BE2C (cell line): ENCODE data around the gene CTBP1.

Experiments used
- DNase-seq: peaks from one replicate; pipeline ENCODE4 v3.0.0-alpha.2; 2020
- H3K27me3 ChIP-seq: fragments of 250-450 bp; sonication (Bioruptor Pico); 2 replicates; pipeline ENCODE4 v1.5.1; 2020; ENCODE audit warnings: mild to moderate bottlenecking
- H3K36me3 ChIP-seq: fragments of 250-450 bp; sonication (Bioruptor Pico); 2 replicates; pipeline ENCODE4 v1.5.1; 2020; ENCODE audit warnings: mild to moderate bottlenecking
- H3K4me1 ChIP-seq: fragments of 250-450 bp; sonication (Bioruptor Pico); 2 replicates; pipeline ENCODE4 v1.5.1; 2020
- H3K4me3 ChIP-seq: 2 replicates; pipeline ENCODE4 v1.5.1; 2011; ENCODE audit warnings: low read depth, low read length
- H3K9me3 ChIP-seq: fragments of 250-450 bp; sonication (Bioruptor Pico); 2 replicates; pipeline ENCODE4 v1.5.1; 2020
- TF ChIP-seq, protein P1 (sequence below): IDR thresholded peaks from 2 replicates; pipeline ENCODE4 v1.5.1; 2012; ENCODE audit warnings: mild to moderate bottlenecking, low read depth, low read length

CTBP1 gene

GRCh38 chr4:1249731-1250526, 999 bp upstream of the CTBP1 start:
- TF ChIP-seq, protein P1, sequence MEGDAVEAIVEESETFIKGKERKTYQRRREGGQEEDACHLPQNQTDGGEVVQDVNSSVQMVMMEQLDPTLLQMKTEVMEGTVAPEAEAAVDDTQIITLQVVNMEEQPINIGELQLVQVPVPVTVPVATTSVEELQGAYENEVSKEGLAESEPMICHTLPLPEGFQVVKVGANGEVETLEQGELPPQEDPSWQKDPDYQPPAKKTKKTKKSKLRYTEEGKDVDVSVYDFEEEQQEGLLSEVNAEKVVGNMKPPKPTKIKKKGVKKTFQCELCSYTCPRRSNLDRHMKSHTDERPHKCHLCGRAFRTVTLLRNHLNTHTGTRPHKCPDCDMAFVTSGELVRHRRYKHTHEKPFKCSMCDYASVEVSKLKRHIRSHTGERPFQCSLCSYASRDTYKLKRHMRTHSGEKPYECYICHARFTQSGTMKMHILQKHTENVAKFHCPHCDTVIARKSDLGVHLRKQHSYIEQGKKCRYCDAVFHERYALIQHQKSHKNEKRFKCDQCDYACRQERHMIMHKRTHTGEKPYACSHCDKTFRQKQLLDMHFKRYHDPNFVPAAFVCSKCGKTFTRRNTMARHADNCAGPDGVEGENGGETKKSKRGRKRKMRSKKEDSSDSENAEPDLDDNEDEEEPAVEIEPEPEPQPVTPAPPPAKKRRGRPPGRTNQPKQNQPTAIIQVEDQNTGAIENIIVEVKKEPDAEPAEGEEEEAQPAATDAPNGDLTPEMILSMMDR: no peak
- H3K4me1 ChIP-seq: 0 out of 2 replicates have a peak, but pooled peaks cover 5% of the 10 kb centered on the region
- peaks cover 10% of the 10 kb centered on the region for H3K36me3 ChIP-seq
- H3K27me3 ChIP-seq: no peaks in the 10 kb centered on the region
- H3K4me3 ChIP-seq: peak overlapping the region; percentile 72
- no peaks in the 10 kb centered on the region; the same call in none of the 2 replicates for H3K9me3 ChIP-seq
- no peak for DNase-seq

GRCh38 chr4:1249148-1249730, 309 bp upstream of the CTBP1 start:
- Histone ChIP-seq H3K9me3 (no peaks in the 10 kb centered on the region; the same call in none of the 2 replicates), H3K36me3 (peaks cover 10% of the 10 kb centered on the region), H3K4me1 (0 out of 2 replicates have a peak, but pooled peaks cover 5% of the 10 kb centered on the region), H3K27me3 (no peaks in the 10 kb centered on the region), H3K4me3 (peak overlapping the region; percentile 72)
- DNase-seq: peak; percentile 89
- TF ChIP-seq, protein P1: no peak

GRCh38 chr4:1247864-1248244, 1.1 kb downstream of the CTBP1 start:
- Histone ChIP-seq H3K4me1 (0 out of 2 replicates have a peak, but pooled peaks cover 5% of the 10 kb centered on the region), H3K36me3 (peaks cover 10% of the 10 kb centered on the region), H3K4me3 (peak overlapping the region; percentile 87), H3K27me3 (no peaks in the 10 kb centered on the region), H3K9me3 (no peaks in the 10 kb centered on the region; the same call in none of the 2 replicates)
- DNase-seq: no peak
- TF ChIP-seq, protein P1: no peak

DNA sequence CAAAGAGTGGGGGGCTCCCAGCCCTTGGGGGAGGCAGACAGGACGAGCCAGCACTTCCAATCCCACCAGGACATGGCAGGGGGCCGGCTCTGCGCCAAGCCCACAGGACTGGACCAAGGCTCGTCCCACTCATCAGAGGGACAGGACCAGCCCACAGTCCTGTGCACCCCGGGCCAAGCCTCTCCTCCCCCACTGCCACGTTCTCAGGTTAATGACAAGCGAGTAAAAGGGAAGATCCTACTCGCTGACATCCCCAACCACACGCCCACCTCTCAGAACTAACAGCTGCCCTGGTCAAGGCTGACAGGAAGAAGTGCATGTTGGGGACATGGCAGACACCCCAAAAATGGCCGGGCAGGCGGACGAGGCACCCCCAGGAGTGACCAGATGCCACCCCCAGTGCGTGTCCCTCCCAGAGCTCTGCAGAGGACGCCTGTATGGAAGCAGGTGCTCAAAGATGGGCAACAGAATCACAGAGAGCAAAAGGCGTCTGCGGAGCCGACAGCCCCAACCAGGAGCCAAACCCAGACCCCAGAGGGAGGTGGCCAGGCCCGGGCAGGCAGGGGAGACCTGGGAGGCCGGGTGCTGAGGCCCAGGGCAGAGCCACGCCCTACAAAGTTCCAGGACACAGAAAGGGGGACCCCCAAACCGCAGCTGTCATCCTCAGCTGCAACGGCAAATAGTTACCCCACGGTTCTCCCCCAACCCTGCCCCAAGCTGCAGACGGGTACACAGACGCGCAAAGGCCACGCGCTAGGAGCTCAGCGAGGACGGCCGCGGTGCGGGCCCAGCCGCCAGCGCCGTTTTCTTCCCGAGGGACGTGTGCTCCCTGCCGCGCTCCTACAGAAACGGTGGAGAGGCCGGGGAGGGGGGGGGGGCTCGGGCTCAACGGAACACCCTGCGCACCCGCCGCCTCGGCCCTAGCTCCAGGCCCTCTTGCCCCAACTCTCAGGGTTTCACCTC, 1.7 kb downstream of the CTBP1 start:
- H3K9me3 ChIP-seq: no peaks in the 10 kb centered on the region; the same call in none of the 2 replicates
- H3K27me3 ChIP-seq: no peaks in the 10 kb centered on the region
- peak; percentile 33 for DNase-seq
- 0 out of 2 replicates have a peak, but pooled peaks cover 5% of the 10 kb centered on the region for H3K4me1 ChIP-seq
- H3K36me3 ChIP-seq: peaks cover 10% of the 10 kb centered on the region
- H3K4me3 ChIP-seq: peak overlapping the region; percentile 87
- TF ChIP-seq, protein P1: no peak

DNA sequence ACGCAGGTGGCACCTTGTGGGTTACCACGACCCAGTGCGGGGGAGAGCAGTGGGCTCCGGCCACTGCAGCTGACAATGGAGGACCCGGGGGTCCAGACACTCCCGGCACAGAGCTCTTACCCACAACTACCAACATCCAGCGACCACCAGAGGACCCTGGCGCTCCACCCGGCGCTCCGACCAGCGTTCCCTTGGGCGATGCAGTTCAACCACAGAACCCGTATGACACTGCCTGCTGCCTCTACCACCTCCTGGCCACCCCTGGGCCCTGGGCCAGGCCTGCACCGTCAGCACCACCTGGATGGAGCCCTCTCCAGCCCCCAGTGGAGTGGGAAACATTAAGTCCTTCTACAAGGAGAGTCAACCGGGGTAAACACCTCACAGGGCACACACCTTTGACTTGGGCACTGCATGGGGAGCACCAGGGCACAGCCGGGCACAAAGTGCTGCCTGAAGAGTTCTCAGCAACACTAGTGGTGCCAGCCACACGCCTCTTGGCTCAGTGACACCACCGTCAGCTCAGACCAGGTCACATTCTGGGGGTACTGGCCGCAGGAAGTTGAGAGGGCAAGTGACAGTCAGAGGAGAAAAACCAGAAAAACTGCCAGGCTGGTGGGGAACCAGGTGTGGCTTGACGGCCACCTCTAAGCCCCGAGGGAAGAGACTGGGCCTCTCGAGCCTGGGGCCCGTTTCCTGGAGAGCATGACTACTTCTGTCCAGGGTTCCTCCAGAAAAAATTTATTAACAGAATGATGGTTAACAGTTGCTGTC, 2.6 kb downstream of the CTBP1 start:
- H3K27me3 ChIP-seq: no peaks in the 10 kb centered on the region
- H3K36me3 ChIP-seq: peaks cover 8% of the 10 kb centered on the region
- TF ChIP-seq, protein P1: no peak
- no peaks in the 10 kb centered on the region; the same call in none of the 2 replicates for H3K9me3 ChIP-seq
- 0 out of 2 replicates have a peak, but pooled peaks cover 5% of the 10 kb centered on the region for H3K4me1 ChIP-seq
- peak overlapping the region; percentile 87 for H3K4me3 ChIP-seq
- peak; percentile 19 for DNase-seq
